Prostate gland (tissue), 2 donors: ENCODE measurements around the gene OR13H1.

ENCODE experiments used
- CTCF ChIP-seq, 4 experiments: fragments of 200-600 bp in 2 of 4; fragments of 450-650 bp in 2 of 4; sonication (generic) in 2 of 4; IDR thresholded peaks; 1 replicate in 3 of 4; 2 replicates in 1 of 4; pipeline ENCODE4 v1.5.1; 2016 to 2019; ENCODE audit warnings: antibody characterized with exemption in 4 of 4, mild to moderate bottlenecking in 2 of 4, moderate library complexity in 2 of 4
- POLR2A ChIP-seq: fragments of 450-650 bp; IDR thresholded peaks from one replicate; pipeline ENCODE4 v1.6.1; 2016; ENCODE audit warnings: antibody characterized with exemption, mild to moderate bottlenecking

GRCh38 chrX:131565909-131566308 is 22.0 kb downstream of the OR13H1 start:
- TF ChIP-seq CTCF (IDR thresholded peaks at IDR 0.05) (no peak), POLR2A (no peak)
